ENCODE data around the gene MYO5B.

DNA sequence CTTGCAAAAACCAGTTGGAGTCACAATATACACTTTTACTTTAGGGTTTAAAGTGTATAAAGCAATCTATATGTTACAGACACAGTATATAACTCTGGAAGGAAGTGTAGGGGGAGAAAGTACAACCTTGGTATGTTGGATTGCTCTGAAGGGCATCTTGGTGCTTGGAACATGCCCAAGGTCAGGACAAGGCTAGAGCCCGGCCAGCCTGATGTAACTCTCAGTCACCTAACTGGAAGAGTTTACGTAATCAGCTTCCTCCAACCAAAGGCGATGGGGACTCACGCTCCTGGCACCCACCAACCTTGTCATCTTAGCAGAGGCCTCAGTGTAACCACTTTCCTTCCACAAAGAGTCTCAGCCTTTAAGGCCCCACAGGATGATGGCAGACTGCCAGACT lies 200.5 kb downstream of the MYO5B start:
- TF ChIP-seq CTCF (conservative IDR thresholded peaks at IDR 0.05; ENCODE audit: low read depth, low read length): no peak
- TF ChIP-seq RAD21 (IDR thresholded peaks at IDR 0.05; ENCODE audit: low read length): no peak
- TF ChIP-seq MAZ (IDR thresholded peaks at IDR 0.05; ENCODE audit: borderline replicate concordance, low read depth, low read length): no peak
- TF ChIP-seq MXI1 (IDR thresholded peaks at IDR 0.05; ENCODE audit: borderline replicate concordance, low read depth, low read length): no peak
- no peak for TF ChIP-seq POLR2A (IDR thresholded peaks at IDR 0.05; ENCODE audit: low read depth, low read length)
- TF ChIP-seq RFX5 (IDR thresholded peaks at IDR 0.05; ENCODE audit: low read depth, low read length): no peak
- TF ChIP-seq NFE2L2 (IDR thresholded peaks at IDR 0.05; ENCODE audit: low read depth, low read length): no peak
- no peak for TF ChIP-seq CHD1 (IDR thresholded peaks at IDR 0.05; ENCODE audit: low read depth, low read length)

Data from IMR-90 (cell line).